Measurements from ENCODE around the gene NRAP. TPM values are rescaled to one million over a fixed set of nuclear protein-coding genes. Genes with fewer than 3 reads are reported as not detected.

Gene NRAP
- total and polyA plus RNA-seq, 4 donors = 0.02 to 0.04 TPM; not detected in 2

DNA sequence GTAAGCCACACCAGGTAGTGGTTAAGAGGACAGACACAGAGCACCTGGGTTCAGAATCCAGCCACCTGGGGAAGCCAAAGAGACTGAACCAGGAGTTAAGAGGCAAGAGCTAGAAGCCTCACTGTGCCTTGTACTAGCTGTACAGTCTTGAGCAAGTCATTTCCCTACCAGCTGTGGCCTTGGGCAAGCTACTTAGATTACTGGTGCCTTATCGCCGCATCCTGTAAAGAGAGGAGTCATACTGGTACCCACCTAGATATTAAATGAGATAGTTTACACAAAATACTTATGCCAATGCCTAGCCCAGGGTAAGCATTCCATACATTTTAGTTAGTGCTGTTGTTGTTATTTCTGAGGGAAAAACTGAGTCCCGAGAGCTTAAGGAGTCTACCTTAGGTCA is 63.3 kb downstream of the NRAP start:
- Histone ChIP-seq H3K27ac (ENCODE audit: low read depth in 1 of 2, low read length in 1 of 2) (no peak overlapping the region), H3K4me1 (ENCODE audit: control insufficient read depth in 5 of 5, insufficient read depth in 5 of 5, low read length in 5 of 5) (no peaks in the 10 kb centered on the region), H3K27me3 (ENCODE audit: control insufficient read depth in 3 of 3, insufficient read depth in 3 of 3, low read length in 2 of 3) (peaks cover 0 to 3% (median 2%) of the 10 kb centered on the region in 3 donors), H3K9me3 (ENCODE audit: control insufficient read depth in 4 of 4, insufficient read depth in 3 of 4, low read length in 3 of 4) (peaks cover 0 to 10% (median 0%) of the 10 kb centered on the region in 4 donors), H3K9ac (ENCODE audit: insufficient read depth in 1 of 2, low read length in 2 of 2) (no peak overlapping the region), H3K36me3 (ENCODE audit: control insufficient read depth in 4 of 4, insufficient read depth in 4 of 4, low read length in 4 of 4) (peaks cover 0 to 7% (median 0%) of the 10 kb centered on the region in 4 donors), H3K4me3 (no peak overlapping the region)
- ATAC-seq (ENCODE audit: insufficient read depth, low FRiP score) (no peak), DNase-seq (no peak)
- WGBS, 2 donors = 92 to 94% methylated on average over 3 of the region's 3 CpGs
- TF ChIP-seq, protein P1, sequence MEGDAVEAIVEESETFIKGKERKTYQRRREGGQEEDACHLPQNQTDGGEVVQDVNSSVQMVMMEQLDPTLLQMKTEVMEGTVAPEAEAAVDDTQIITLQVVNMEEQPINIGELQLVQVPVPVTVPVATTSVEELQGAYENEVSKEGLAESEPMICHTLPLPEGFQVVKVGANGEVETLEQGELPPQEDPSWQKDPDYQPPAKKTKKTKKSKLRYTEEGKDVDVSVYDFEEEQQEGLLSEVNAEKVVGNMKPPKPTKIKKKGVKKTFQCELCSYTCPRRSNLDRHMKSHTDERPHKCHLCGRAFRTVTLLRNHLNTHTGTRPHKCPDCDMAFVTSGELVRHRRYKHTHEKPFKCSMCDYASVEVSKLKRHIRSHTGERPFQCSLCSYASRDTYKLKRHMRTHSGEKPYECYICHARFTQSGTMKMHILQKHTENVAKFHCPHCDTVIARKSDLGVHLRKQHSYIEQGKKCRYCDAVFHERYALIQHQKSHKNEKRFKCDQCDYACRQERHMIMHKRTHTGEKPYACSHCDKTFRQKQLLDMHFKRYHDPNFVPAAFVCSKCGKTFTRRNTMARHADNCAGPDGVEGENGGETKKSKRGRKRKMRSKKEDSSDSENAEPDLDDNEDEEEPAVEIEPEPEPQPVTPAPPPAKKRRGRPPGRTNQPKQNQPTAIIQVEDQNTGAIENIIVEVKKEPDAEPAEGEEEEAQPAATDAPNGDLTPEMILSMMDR (IDR thresholded peaks at IDR 0.05; ENCODE audit: control extremely low read depth, extremely low read depth) = no peak

DNA sequence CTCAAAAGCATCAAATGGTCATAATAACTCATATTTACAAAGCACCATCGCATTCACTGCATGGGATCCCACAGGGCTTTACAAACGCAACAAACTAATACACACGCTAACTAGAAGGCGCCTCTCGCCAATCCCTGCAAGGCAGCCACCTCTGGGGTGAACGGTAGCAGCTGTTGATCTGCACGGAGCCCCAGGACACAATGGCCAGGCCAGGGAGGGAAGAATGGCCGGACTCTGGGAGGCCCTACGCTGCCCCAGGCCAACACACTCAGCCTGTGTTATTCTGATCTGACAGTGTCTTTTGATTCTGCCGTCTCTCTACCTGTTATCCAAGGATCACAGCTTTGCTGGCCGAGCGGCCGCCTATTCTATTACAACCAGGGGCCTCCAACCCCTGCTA is 69.2 kb downstream of the NRAP start:
- no peaks in the 10 kb centered on the region for H3K9me3 ChIP-seq (ENCODE audit: control insufficient read depth in 4 of 4, insufficient read depth in 3 of 4, low read length in 3 of 4)
- 88% methylated on average over 13 of the region's 13 CpGs for WGBS, 2 donors
- TF ChIP-seq, protein P1 (IDR thresholded peaks at IDR 0.05; ENCODE audit: control extremely low read depth, extremely low read depth) = no peak
- ATAC-seq (ENCODE audit: insufficient read depth, low FRiP score) = no peak
- peaks cover 0 to 5% (median 0%) of the 10 kb centered on the region in 4 donors for H3K36me3 ChIP-seq (ENCODE audit: control insufficient read depth in 4 of 4, insufficient read depth in 4 of 4, low read length in 4 of 4)
- H3K9ac ChIP-seq (ENCODE audit: insufficient read depth in 1 of 2, low read length in 2 of 2) = no peak overlapping the region
- H3K27me3 ChIP-seq (ENCODE audit: control insufficient read depth in 3 of 3, insufficient read depth in 3 of 3, low read length in 2 of 3) = peaks cover 0 to 6% (median 2%) of the 10 kb centered on the region in 3 donors
- DNase-seq = no peak
- H3K4me1 ChIP-seq (ENCODE audit: control insufficient read depth in 5 of 5, insufficient read depth in 5 of 5, low read length in 5 of 5) = no peaks in the 10 kb centered on the region
- no peak overlapping the region for H3K4me3 ChIP-seq
- H3K27ac ChIP-seq (ENCODE audit: low read depth in 1 of 2, low read length in 1 of 2) = no peak overlapping the region

DNA sequence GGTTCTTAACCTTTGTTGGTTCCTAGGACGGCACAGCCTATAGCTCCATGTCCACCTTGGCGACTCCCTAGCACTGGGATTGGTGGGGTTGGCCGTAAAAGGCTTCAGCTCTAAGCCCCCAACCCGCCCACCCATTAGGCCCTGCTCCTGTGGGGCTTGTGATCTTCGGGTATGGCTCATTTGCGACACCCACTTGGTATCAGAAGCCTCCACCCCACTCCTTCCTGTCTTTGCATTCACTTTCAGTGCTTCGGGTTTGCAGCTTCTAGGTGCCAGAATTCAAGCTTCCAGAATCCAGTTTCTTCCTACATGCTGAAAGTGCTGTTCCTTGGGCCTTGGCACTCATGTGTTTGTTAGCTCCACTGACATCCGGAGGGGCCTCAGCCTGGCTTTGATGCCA is 71.5 kb downstream of the NRAP start:
- TF ChIP-seq, protein P1 (IDR thresholded peaks at IDR 0.05; ENCODE audit: control extremely low read depth, extremely low read depth) = no peak
- Histone ChIP-seq H3K9ac (ENCODE audit: insufficient read depth in 1 of 2, low read length in 2 of 2) (no peak overlapping the region), H3K4me1 (ENCODE audit: control insufficient read depth in 5 of 5, insufficient read depth in 5 of 5, low read length in 5 of 5) (no peaks in the 10 kb centered on the region), H3K36me3 (ENCODE audit: control insufficient read depth in 4 of 4, insufficient read depth in 4 of 4, low read length in 4 of 4) (peaks cover 0 to 3% (median 0%) of the 10 kb centered on the region in 4 donors), H3K27me3 (ENCODE audit: control insufficient read depth in 3 of 3, insufficient read depth in 3 of 3, low read length in 2 of 3) (peaks cover 0 to 6% (median 2%) of the 10 kb centered on the region in 3 donors), H3K9me3 (ENCODE audit: control insufficient read depth in 4 of 4, insufficient read depth in 3 of 4, low read length in 3 of 4) (no peaks in the 10 kb centered on the region), H3K27ac (ENCODE audit: low read depth in 1 of 2, low read length in 1 of 2) (no peak overlapping the region), H3K4me3 (no peak overlapping the region)
- WGBS, 2 donors = 86 to 92% methylated on average over 8 of the region's 8 CpGs
- no peak for DNase-seq
- ATAC-seq (ENCODE audit: insufficient read depth, low FRiP score) = no peak

DNA sequence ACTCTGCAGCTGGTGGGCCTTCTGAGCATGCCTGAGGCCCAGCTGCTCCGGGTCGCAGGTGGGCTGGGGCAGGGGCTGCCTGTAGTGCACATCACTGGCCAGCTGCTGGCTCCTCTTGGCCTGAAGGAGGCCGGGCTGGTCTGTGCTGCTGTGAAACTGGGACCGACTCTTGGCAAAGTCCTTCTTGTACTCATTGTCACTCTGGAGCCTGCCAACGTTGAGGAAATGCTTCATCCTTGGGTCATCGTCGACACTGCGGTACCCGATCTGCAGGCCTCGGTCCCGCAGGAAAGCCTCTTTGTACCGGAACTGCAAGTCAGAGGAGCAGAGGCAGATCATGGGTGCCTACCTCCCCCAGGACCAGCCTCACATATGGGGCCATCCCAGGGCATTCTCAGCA is 73.3 kb downstream of the NRAP start:
- Histone ChIP-seq H3K4me3 (no peak overlapping the region), H3K4me1 (ENCODE audit: control insufficient read depth in 5 of 5, insufficient read depth in 5 of 5, low read length in 5 of 5) (no peaks in the 10 kb centered on the region), H3K27me3 (ENCODE audit: control insufficient read depth in 3 of 3, insufficient read depth in 3 of 3, low read length in 2 of 3) (peaks cover 0 to 4% (median 2%) of the 10 kb centered on the region in 3 donors), H3K27ac (ENCODE audit: low read depth in 1 of 2, low read length in 1 of 2) (no peak overlapping the region), H3K9me3 (ENCODE audit: control insufficient read depth in 4 of 4, insufficient read depth in 3 of 4, low read length in 3 of 4) (no peaks in the 10 kb centered on the region), H3K36me3 (ENCODE audit: control insufficient read depth in 4 of 4, insufficient read depth in 4 of 4, low read length in 4 of 4) (peaks cover 0 to 3% (median 0%) of the 10 kb centered on the region in 4 donors), H3K9ac (ENCODE audit: insufficient read depth in 1 of 2, low read length in 2 of 2) (no peak overlapping the region)
- 92 to 93% methylated on average over 12 of the region's 12 CpGs for WGBS, 2 donors
- ATAC-seq (ENCODE audit: insufficient read depth, low FRiP score) (no peak), DNase-seq (no peak)
- TF ChIP-seq, protein P1 (IDR thresholded peaks at IDR 0.05; ENCODE audit: control extremely low read depth, extremely low read depth) = no peak

All from lung (tissue), 12 donors.